MCF 10A (cell line): ENCODE results near the gene HSPB2. TPM values are rescaled to one million over a fixed set of nuclear protein-coding genes. Genes with fewer than 3 reads are reported as not detected.

Experiments used
- Bru-seq: library from RNA; stranded (reverse); fragments of 400-500 nt; gene quantifications from one replicate; lab custom pipeline; 2021; lab: Mats Ljungman, UMichigan
- BruChase-seq, 2 experiments: library from RNA; stranded (reverse); fragments of 400-500 nt; gene quantifications; one replicate each; lab custom pipeline; 2021; lab: Mats Ljungman, UMichigan
- BruUV-seq: library from RNA; stranded (reverse); fragments of 400-500 nt; replicated peaks from 2 replicates; lab custom pipeline; 2021; lab: Mats Ljungman, UMichigan
- CTCF ChIA-PET: fragments of 300-600 bp; sonication (Branson Sonifier 250); formaldehyde crosslinking; extraction: SDS; loops from one replicate; lab custom pipeline; 2021; ENCODE audit warnings: antibody characterized with exemption, inconsistent platforms; lab: Yijun Ruan, JAX
- POLR2A ChIA-PET: fragments of 300-600, 350-650 bp; sonication (Branson Sonifier 250); formaldehyde crosslinking; extraction: SDS; loops from one replicate; lab custom pipeline; 2020; ENCODE audit warnings: antibody characterized with exemption, inconsistent platforms; lab: Yijun Ruan, JAX
- DNase-seq: peaks from one replicate; pipeline ENCODE4 v3.0.0-alpha.2; 2018; ENCODE audit not compliant: unreplicated experiment
- H3K27ac Mint-ChIP-seq: one replicate; pipeline ENCODE4 v1.8.0; 2022; ENCODE audit warnings: mild to moderate bottlenecking, low read depth, mixed read lengths; ENCODE audit not compliant: unreplicated experiment
- H3K27me3 Mint-ChIP-seq: one replicate; pipeline ENCODE4 v1.8.0; 2022; ENCODE audit warnings: mixed read lengths; ENCODE audit not compliant: insufficient read depth, unreplicated experiment
- H3K36me3 Mint-ChIP-seq: one replicate; pipeline ENCODE4 v1.8.0; 2022; ENCODE audit warnings: mild to moderate bottlenecking, moderate library complexity, mixed read lengths; ENCODE audit not compliant: insufficient read depth, unreplicated experiment
- H3K4me1 Mint-ChIP-seq: one replicate; pipeline ENCODE4 v1.8.0; 2022; ENCODE audit warnings: mixed read lengths; ENCODE audit not compliant: insufficient read depth, unreplicated experiment
- H3K4me3 Mint-ChIP-seq: one replicate; pipeline ENCODE4 v1.8.0; 2022; ENCODE audit warnings: mild to moderate bottlenecking, moderate library complexity, mixed read lengths; ENCODE audit not compliant: unreplicated experiment
- H3K9me3 Mint-ChIP-seq: one replicate; pipeline ENCODE4 v1.8.0; 2022; ENCODE audit warnings: mixed read lengths; ENCODE audit not compliant: unreplicated experiment
- CTCF ChIP-seq: fragments of 200-600 bp; IDR thresholded peaks from one replicate; pipeline ENCODE4 v1.8.0; 2022; ENCODE audit warnings: antibody characterized with exemption, mild to moderate bottlenecking; ENCODE audit not compliant: unreplicated experiment
- intact Hi-C: fragments of 100-400 bp; cut with micrococcal nuclease; formaldehyde crosslinking; loops from 2 replicates; pipeline ENCODE4 v1.14.1; 2022
- long read RNA-seq: library from polyadenylated mRNA; stranded (forward); transcript quantifications from one replicate; pipeline ENCODE4 v2.0.0, GENCODE V29; 2022
- total RNA-seq: library from RNA; stranded (reverse); gene quantifications from 2 replicates; pipeline ENCODE4 v1.2.3, GENCODE V29; 2022

The HSPB2 gene
- total RNA-seq: 0.23 TPM in 1 of 2 replicates, not detected in the other
- percentile 18 among the genes with signal in this experiment for Bru-seq, nascent RNA
- percentile 57 among the genes with signal in this experiment for BruChase-seq, experiment 1, labeled RNA remaining after a 6-hour chase
- BruChase-seq, experiment 2, labeled RNA remaining after a 2-hour chase: percentile 35 among the genes with signal in this experiment
- long read RNA-seq: 0 reads

GRCh38 chr11:111912535-111912934, at the start of gene HSPB2:
TSS of gene HSPB2 (plus strand) at chr11:111912734. CDS start at chr11:111912830, 96 bp downstream.
- intact Hi-C loops: no loop called here
- POLR2A ChIA-PET: interaction anchor here (2.3 to 4.6 kb wide), 5 partner anchors 14 to 66 kb away, joined by 10 to 41 read pairs (median 18); partner anchors contain the start of genes CFAP68 and FDXACB1
- H3K4me1 Mint-ChIP-seq: peaks cover 18% of the 10 kb centered on the region
- H3K4me3 Mint-ChIP-seq: peak within 1 kb of the TSS; percentile 41
- H3K27me3 Mint-ChIP-seq: no peaks in the 10 kb centered on the region
- no TSS peak for BruUV-seq
- H3K9me3 Mint-ChIP-seq: no peaks in the 10 kb centered on the region
- no peak for DNase-seq
- peak within 1 kb of the TSS; percentile 86 for H3K27ac Mint-ChIP-seq
- H3K36me3 Mint-ChIP-seq: no peaks in the 10 kb centered on the region
- CTCF ChIA-PET: interaction anchor here (0.7 to 1.9 kb wide), 2 partner anchors 16 to 70 kb away, joined by 3 to 7 read pairs; no protein-coding TSS in a partner anchor
- TF ChIP-seq CTCF: no peak

- Mint-ChIP-seq H3K9me3 (no peaks in the 10 kb centered on the region), H3K27ac (peak overlapping the region; percentile 57)
- no peak for DNase-seq
Observed at GRCh38 chr11:111870113-111870512, 42.4 kb upstream of the HSPB2 start.

GRCh38 chr11:111870522-111870885, 42.0 kb upstream of the HSPB2 start:
- ChIA-PET CTCF (interaction anchor here (0.6 to 5.5 kb wide), 14 partner anchors 10 to 667 kb away, joined by 3 to 35 read pairs (median 4); no protein-coding TSS in a partner anchor), POLR2A (interaction anchor here (0.7 to 3.5 kb wide), 27 partner anchors 9 to 567 kb away, joined by 3 to 29 read pairs (median 6); partner anchors contain the start of genes CFAP68, DLAT, NKAPD1 and PIH1D2)
- no peaks in the 10 kb centered on the region for H3K27me3 Mint-ChIP-seq
- no peaks in the 10 kb centered on the region for H3K9me3 Mint-ChIP-seq
- peaks cover 12% of the 10 kb centered on the region for H3K4me1 Mint-ChIP-seq
- H3K27ac Mint-ChIP-seq: peak overlapping the region; percentile 57
- DNase-seq: no peak
- TF ChIP-seq CTCF: no peak
- TSS peak; percentile 16 for BruUV-seq
- peaks cover 37% of the 10 kb centered on the region for H3K36me3 Mint-ChIP-seq
- H3K4me3 Mint-ChIP-seq: peak overlapping the region; percentile 96
- intact Hi-C loops: loop anchor here (10.0 kb wide), 1 partner anchor 294 kb away; the partner anchor contains the start of genes IL18 and TEX12

More at GRCh38 chr11:111870113-111870512, 42.4 kb upstream of the HSPB2 start:
- CTCF ChIA-PET: interaction anchor here (0.6 to 5.5 kb wide), 14 partner anchors 10 to 667 kb away, joined by 3 to 35 read pairs (median 4); no protein-coding TSS in a partner anchor
- peaks cover 12% of the 10 kb centered on the region for H3K4me1 Mint-ChIP-seq
- H3K4me3 Mint-ChIP-seq: peak overlapping the region; percentile 96
- intact Hi-C loops: loop anchor here (10.0 kb wide), 1 partner anchor 295 kb away; the partner anchor contains the start of genes IL18 and TEX12
- no TSS peak for BruUV-seq
- no peak for TF ChIP-seq CTCF
- peaks cover 41% of the 10 kb centered on the region for H3K36me3 Mint-ChIP-seq
- POLR2A ChIA-PET: interaction anchor here (0.7 to 3.5 kb wide), 22 partner anchors 10 to 268 kb away, joined by 3 to 29 read pairs (median 6); partner anchors contain the start of genes CFAP68, DLAT, PPP2R1B and SIK2
- H3K27me3 Mint-ChIP-seq: no peaks in the 10 kb centered on the region
